IPS DF 6.9 (cell line): ENCODE results near the gene ZSWIM8.
"Not testable (repeated sequence)": the region's sequence is repeated elsewhere in the genome, so short reads cannot be mapped to it uniquely, and the experiment has no call there.

Experiments
- DNase-seq: peaks from one replicate; pipeline ENCODE4 v3.0.0-alpha.2; 2013; ENCODE audit warnings: low read depth, low spot score
- H3K27ac ChIP-seq: one replicate; pipeline ENCODE4 v1.5.1; 2013; ENCODE audit warnings: low read length, control low read depth
- H3K27me3 ChIP-seq: 2 replicates; pipeline ENCODE4 v1.6.1; 2013; ENCODE audit warnings: mild to moderate bottlenecking, low read length; ENCODE audit not compliant: control insufficient read depth, insufficient read depth
- H3K36me3 ChIP-seq: 2 replicates; pipeline ENCODE4 v1.6.1; 2013; ENCODE audit warnings: low read length; ENCODE audit not compliant: control insufficient read depth, insufficient read depth
- H3K4me1 ChIP-seq: 2 replicates; pipeline ENCODE4 v1.6.1; 2013; ENCODE audit warnings: low read length; ENCODE audit not compliant: control insufficient read depth, insufficient read depth
- H3K4me3 ChIP-seq: 2 replicates; pipeline ENCODE4 v1.5.1; 2013; ENCODE audit warnings: mild to moderate bottlenecking, low read length
- H3K9me3 ChIP-seq: 2 replicates; pipeline ENCODE4 v1.6.1; 2013; ENCODE audit warnings: low read length, inconsistent platforms; ENCODE audit not compliant: control insufficient read depth, insufficient read depth
- WGBS: extraction: QIAGEN DNeasy Blood & Tissue Kit; methylation state at CpG from one replicate; pipeline ENCODE4 v1.1.7; 2013; ENCODE audit warnings: mixed read lengths, missing lambda C conversion rate; ENCODE audit not compliant: insufficient read length, insufficient coverage; 5-methylcytosine and 5-hydroxymethylcytosine counted together

The ZSWIM8 gene

DNA sequence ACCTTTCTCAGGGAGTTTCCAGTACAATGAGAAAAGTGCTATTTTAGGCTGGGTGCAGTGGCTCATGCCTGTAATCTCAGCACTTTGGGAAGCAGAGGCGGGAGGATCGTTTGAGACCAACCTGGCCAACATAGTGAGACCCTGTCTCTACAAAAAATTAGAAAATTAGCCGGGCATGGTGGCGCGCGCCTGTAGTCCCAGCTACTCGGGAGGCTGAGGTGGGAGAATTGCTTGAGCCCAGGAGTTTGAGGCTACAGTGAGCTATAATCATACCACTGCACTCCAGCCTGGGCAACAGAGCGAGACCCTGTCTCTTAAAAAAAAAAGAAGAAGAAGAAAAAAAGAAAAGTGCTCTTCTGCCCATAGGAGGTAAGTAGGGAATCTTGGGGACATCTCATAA is 10.6 kb downstream of the ZSWIM8 start:
- not testable (repeated sequence) for DNase-seq, H3K27me3 ChIP-seq, H3K27ac ChIP-seq, H3K4me1 ChIP-seq, H3K4me3 ChIP-seq, H3K9me3 ChIP-seq
- H3K36me3 ChIP-seq, result peaks cover 22% of the 10 kb centered on the region
- WGBS, result no CpG with 5 or more reads among the region's 8 CpGs

GRCh38 chr10:73796766-73797165 is 11.4 kb downstream of the ZSWIM8 start:
- WGBS, result no CpG with 5 or more reads among the region's 5 CpGs
- H3K27ac ChIP-seq, result no peak overlapping the region
- H3K36me3 ChIP-seq, result peaks cover 20% of the 10 kb centered on the region
- H3K27me3 ChIP-seq, result no peaks in the 10 kb centered on the region
- no peaks in the 10 kb centered on the region for H3K9me3 ChIP-seq
- H3K4me1 ChIP-seq, result no peaks in the 10 kb centered on the region; the same call in 1 of the 2 replicates
- no peak overlapping the region for H3K4me3 ChIP-seq
- DNase-seq, result no peak

DNA sequence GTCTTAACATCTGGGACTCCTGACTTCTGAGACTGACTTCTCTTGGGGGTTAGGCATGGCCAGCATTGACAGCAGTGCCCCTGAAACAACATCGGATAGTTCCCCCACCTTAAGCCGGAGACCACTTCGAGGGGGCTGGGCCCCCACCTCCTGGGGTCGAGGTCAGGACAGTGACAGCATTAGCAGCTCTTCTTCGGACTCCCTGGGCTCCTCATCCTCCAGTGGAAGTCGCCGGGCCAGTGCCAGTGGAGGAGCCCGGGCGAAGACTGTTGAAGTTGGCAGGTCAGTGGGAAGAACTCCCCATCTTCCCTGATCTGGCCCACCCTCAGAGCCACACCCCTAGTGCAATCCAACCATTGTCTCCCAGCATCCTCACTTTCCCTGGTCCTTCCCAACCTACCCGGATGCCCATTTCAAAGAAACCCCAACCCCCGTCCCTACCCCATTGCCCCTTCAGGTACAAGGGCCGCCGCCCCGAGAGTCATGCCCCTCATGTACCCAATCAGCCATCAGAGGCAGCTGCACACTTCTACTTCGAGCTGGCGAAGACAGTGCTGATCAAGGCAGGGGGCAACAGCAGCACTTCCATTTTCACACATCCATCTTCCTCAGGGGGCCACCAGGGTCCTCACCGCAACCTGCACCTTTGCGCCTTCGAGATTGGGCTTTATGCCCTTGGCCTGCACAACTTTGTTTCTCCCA is 12.1 kb downstream of the ZSWIM8 start:
- Histone ChIP-seq H3K4me3 (no peak overlapping the region), H3K36me3 (peaks cover 21% of the 10 kb centered on the region), H3K9me3 (no peaks in the 10 kb centered on the region), H3K4me1 (no peaks in the 10 kb centered on the region; the same call in 1 of the 2 replicates), H3K27me3 (no peaks in the 10 kb centered on the region), H3K27ac (no peak overlapping the region)
- no peak for DNase-seq
- no CpG with 5 or more reads among the region's 19 CpGs for WGBS

- no CpG with 5 or more reads among the region's 6 CpGs for WGBS
- Histone ChIP-seq H3K4me3 (no peak overlapping the region), H3K4me1 (no peaks in the 10 kb centered on the region), H3K36me3 (peaks cover 27% of the 10 kb centered on the region), H3K27me3 (no peaks in the 10 kb centered on the region), H3K27ac (no peak overlapping the region), H3K9me3 (no peaks in the 10 kb centered on the region)
- DNase-seq, result no peak
Measured at GRCh38 chr10:73798087-73798486, 12.7 kb downstream of the ZSWIM8 start.

DNA sequence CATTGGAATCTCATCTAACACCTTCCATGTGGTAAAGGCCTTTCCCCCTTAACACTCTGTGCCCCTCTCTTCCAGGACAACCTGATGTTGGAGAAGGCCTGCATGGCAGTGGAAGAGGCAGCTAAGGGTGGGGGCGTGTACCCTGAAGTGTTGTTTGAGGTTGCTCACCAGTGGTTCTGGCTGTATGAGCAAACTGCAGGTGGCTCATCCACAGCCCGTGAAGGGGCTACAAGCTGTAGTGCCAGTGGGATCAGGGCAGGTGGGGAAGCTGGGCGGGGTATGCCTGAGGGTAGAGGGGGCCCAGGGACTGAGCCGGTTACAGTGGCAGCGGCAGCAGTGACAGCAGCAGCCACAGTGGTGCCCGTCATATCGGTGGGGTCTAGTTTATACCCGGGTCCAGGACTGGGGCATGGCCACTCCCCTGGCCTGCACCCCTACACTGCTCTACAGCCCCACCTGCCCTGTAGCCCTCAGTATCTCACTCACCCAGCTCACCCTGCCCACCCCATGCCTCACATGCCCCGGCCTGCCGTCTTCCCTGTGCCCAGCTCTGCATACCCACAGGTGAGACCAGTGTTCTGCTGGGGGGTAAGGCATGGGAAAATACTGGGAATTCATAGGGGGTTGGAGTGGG is 13.6 kb downstream of the ZSWIM8 start:
- no peaks in the 10 kb centered on the region for H3K9me3 ChIP-seq
- peaks cover 31% of the 10 kb centered on the region for H3K36me3 ChIP-seq
- no peak overlapping the region for H3K27ac ChIP-seq
- no CpG with 5 or more reads among the region's 10 CpGs for WGBS
- no peaks in the 10 kb centered on the region for H3K4me1 ChIP-seq
- H3K27me3 ChIP-seq, result no peaks in the 10 kb centered on the region
- DNase-seq, result no peak
- H3K4me3 ChIP-seq, result no peak overlapping the region

DNA sequence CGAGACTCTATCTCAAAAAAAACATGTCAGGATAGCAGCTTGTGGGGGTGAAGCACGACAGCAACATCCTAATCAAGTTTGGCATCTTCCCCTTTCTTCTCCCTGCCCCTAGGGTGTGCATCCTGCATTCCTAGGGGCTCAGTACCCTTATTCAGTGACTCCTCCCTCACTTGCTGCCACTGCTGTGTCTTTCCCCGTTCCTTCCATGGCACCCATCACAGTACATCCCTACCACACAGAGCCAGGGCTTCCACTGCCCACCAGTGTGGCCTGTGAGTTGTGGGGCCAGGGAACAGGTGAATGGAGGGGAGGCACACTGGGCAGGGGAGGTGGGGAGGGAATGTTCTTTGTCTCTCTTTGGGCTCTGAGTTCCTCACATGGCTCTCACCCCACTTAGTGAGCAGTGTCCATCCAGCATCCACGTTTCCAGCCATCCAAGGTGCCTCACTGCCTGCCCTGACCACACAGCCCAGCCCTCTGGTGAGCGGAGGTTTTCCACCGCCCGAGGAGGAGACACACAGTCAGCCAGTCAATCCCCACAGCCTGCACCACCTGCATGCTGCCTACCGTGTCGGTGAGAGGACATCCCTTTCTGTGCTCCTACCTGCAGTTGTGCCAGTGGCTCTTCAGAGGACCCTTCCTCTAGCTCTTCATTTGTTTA is 14.6 kb downstream of the ZSWIM8 start:
- Histone ChIP-seq H3K36me3 (peaks cover 27% of the 10 kb centered on the region), H3K27me3 (no peaks in the 10 kb centered on the region), H3K4me3 (no peak overlapping the region), H3K9me3 (no peaks in the 10 kb centered on the region), H3K27ac (no peak overlapping the region), H3K4me1 (no peaks in the 10 kb centered on the region)
- no CpG with 5 or more reads among the region's 9 CpGs for WGBS
- no peak for DNase-seq

- WGBS, result no CpG with 5 or more reads among the region's 20 CpGs
- Histone ChIP-seq H3K27me3 (no peaks in the 10 kb centered on the region), H3K4me1 (no peaks in the 10 kb centered on the region), H3K36me3 (peaks cover 31% of the 10 kb centered on the region), H3K9me3 (no peaks in the 10 kb centered on the region), H3K27ac (no peak overlapping the region), H3K4me3 (no peak overlapping the region)
- DNase-seq, result no peak
Measured at GRCh38 chr10:73800560-73801252, 15.3 kb downstream of the ZSWIM8 start.

- no peaks in the 10 kb centered on the region for H3K9me3 ChIP-seq
- H3K36me3 ChIP-seq, result peaks cover 31% of the 10 kb centered on the region
- WGBS, result no CpG with 5 or more reads among the region's 13 CpGs
- H3K4me3 ChIP-seq, result no peak overlapping the region
- DNase-seq, result no peak
- no peaks in the 10 kb centered on the region for H3K27me3 ChIP-seq
- H3K4me1 ChIP-seq, result no peaks in the 10 kb centered on the region
- no peak overlapping the region for H3K27ac ChIP-seq
Measured at GRCh38 chr10:73801253-73801590, 15.8 kb downstream of the ZSWIM8 start.

- no peak for DNase-seq
- Histone ChIP-seq H3K4me3 (no peak overlapping the region), H3K27ac (no peak overlapping the region), H3K27me3 (no peaks in the 10 kb centered on the region), H3K4me1 (no peaks in the 10 kb centered on the region), H3K9me3 (no peaks in the 10 kb centered on the region), H3K36me3 (peaks cover 31% of the 10 kb centered on the region)
- no CpG with 5 or more reads among the region's 11 CpGs for WGBS
Measured at GRCh38 chr10:73802276-73802991, 17.0 kb downstream of the ZSWIM8 start.

DNA sequence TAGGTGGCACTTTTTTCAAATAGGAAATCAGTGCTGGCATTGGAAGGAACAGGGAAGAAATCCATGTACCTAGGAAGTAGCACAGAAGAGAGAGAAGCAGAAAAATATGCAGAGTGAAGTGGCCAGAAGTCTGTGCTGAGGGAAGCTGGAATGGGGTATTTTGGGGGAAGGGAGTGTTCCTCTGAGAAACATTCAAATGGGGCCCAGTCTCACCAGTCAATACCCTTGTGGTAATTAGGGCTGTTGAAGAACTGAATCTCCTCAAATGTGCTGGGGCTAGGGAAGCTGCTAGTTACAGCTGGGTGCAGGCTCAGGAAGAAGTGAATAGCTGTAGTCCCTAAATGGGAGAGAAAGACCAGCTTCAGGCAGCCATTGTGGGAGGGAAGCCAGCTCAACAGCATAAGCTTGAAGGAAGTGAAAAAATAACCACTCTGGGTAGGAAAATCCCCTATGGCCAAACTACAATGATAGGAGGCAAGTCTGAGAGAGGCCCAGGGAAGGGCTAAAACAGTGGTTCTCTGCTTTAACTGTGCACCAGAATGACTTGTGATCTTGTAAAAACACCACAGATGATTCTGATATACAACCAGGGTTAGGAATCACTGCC is 18.4 kb downstream of the ZSWIM8 start:
- no peak overlapping the region for H3K27ac ChIP-seq
- H3K9me3 ChIP-seq, result no peaks in the 10 kb centered on the region
- no peak overlapping the region for H3K4me3 ChIP-seq
- H3K4me1 ChIP-seq, result no peaks in the 10 kb centered on the region
- peaks cover 36% of the 10 kb centered on the region for H3K36me3 ChIP-seq
- DNase-seq, result no peak
- no peaks in the 10 kb centered on the region for H3K27me3 ChIP-seq
